Neural cell (in vitro differentiated cells): ENCODE results near the gene OPRL1. TPM values are rescaled to one million over a fixed set of nuclear protein-coding genes. Genes with fewer than 3 reads are reported as not detected.
A peak's percentile ranks its signal among the peaks of the same experiment; 100 is the strongest.

ENCODE experiments used
- H2AFZ ChIP-seq: fragments of 200-600, 300-800 bp; sonication (generic), shearing (Covaris generic); 2 replicates; pipeline ENCODE4 v1.6.0; 2014; ENCODE audit warnings: low read depth, mild to moderate bottlenecking, antibody characterized with exemption, low read length, moderate library complexity
- H3F3A ChIP-seq: fragments of 200-600 bp; shearing (Covaris generic); 2 replicates; pipeline ENCODE4 v1.6.1; 2016; ENCODE audit warnings: mild to moderate bottlenecking, moderate library complexity, mixed read lengths, antibody characterized with exemption, low read length; ENCODE audit not compliant: insufficient read depth, poor library complexity, severe bottlenecking
- H3K27ac ChIP-seq: fragments of 200-600, 300-800 bp; sonication (generic), shearing (Covaris generic); 2 replicates; pipeline ENCODE4 v1.5.1; 2014; ENCODE audit warnings: mild to moderate bottlenecking, low read length, moderate library complexity
- H3K27me3 ChIP-seq: fragments of 300-800, 200-600 bp; sonication (generic), shearing (Covaris generic); 2 replicates; pipeline ENCODE4 v1.6.0; 2014; ENCODE audit warnings: mild to moderate bottlenecking, low read depth, low read length, moderate library complexity; ENCODE audit not compliant: insufficient read depth
- H3K36me3 ChIP-seq: fragments of 300-800, 200-600 bp; sonication (generic), shearing (Covaris generic); 2 replicates; pipeline ENCODE4 v1.5.1; 2014; ENCODE audit warnings: mild to moderate bottlenecking, antibody characterized with exemption, low read length, moderate library complexity; ENCODE audit not compliant: insufficient read depth
- H3K4me2 ChIP-seq: fragments of 300-800, 200-600 bp; sonication (generic), shearing (Covaris generic); 2 replicates; pipeline ENCODE4 v1.6.0; 2014; ENCODE audit warnings: mild to moderate bottlenecking, low read length
- H3K4me3 ChIP-seq: fragments of 300-800, 200-600 bp; sonication (generic), shearing (Covaris generic); 2 replicates; pipeline ENCODE4 v1.5.1; 2014; ENCODE audit warnings: mild to moderate bottlenecking, low read length, moderate library complexity
- H3K79me2 ChIP-seq: fragments of 200-600 bp; shearing (Covaris generic); replicated peaks from 2 replicates; pipeline ENCODE4 v1.6.0; 2014; ENCODE audit warnings: mild to moderate bottlenecking, low read length, moderate library complexity; ENCODE audit not compliant: insufficient read depth
- H3K9ac ChIP-seq: fragments of 300-800, 200-600 bp; sonication (generic), shearing (Covaris generic); 2 replicates; pipeline ENCODE4 v1.6.1; 2016; ENCODE audit warnings: mild to moderate bottlenecking, low read length, mixed read lengths
- H3K9me2 ChIP-seq: fragments of 200-600 bp; shearing (Covaris generic); 2 replicates; pipeline ENCODE4 v1.6.1; 2016; ENCODE audit warnings: mild to moderate bottlenecking, low read length, mixed read lengths; ENCODE audit not compliant: insufficient read depth
- H3K9me3 ChIP-seq: fragments of 200-600, 300-800 bp; sonication (generic), shearing (Covaris generic); 2 replicates; pipeline ENCODE4 v1.6.1; 2016; ENCODE audit warnings: mild to moderate bottlenecking, mixed run types, low read length, moderate library complexity, mixed read lengths
- H4K20me1 ChIP-seq: fragments of 200-600 bp; shearing (Covaris generic); 2 replicates; pipeline ENCODE4 v1.6.1; 2016; ENCODE audit warnings: mild to moderate bottlenecking, mixed run types; ENCODE audit not compliant: insufficient read depth
- EP300 ChIP-seq: fragments of 450-650 bp; conservative IDR thresholded peaks from 2 replicates; pipeline ENCODE4 v1.6.1; 2014; ENCODE audit warnings: antibody characterized with exemption, mild to moderate bottlenecking, moderate library complexity; ENCODE audit not compliant: poor library complexity, severe bottlenecking
- EZH2 ChIP-seq: fragments of 200-600, 300-800 bp; shearing (Covaris generic), sonication (generic); IDR thresholded peaks from 2 replicates; pipeline ENCODE4 v1.6.1; 2014; ENCODE audit warnings: antibody characterized with exemption, low read length, borderline replicate concordance, mild to moderate bottlenecking; ENCODE audit not compliant: insufficient read depth, poor library complexity, severe bottlenecking
- MXI1 ChIP-seq: fragments of 450-650 bp; conservative IDR thresholded peaks from 2 replicates; pipeline ENCODE4 v1.6.1; 2014; ENCODE audit warnings: antibody characterized with exemption, mild to moderate bottlenecking; ENCODE audit not compliant: poor library complexity, severe bottlenecking
- POLR2AphosphoS5 ChIP-seq: IDR thresholded peaks from 2 replicates; pipeline ENCODE4 v1.6.1; 2012
- RAD21 ChIP-seq: fragments of 450-650 bp; conservative IDR thresholded peaks from 2 replicates; pipeline ENCODE4 v1.6.1; 2014; ENCODE audit warnings: antibody characterized with exemption, mild to moderate bottlenecking, moderate library complexity
- SMC3 ChIP-seq: fragments of 450-650 bp; conservative IDR thresholded peaks from 2 replicates; pipeline ENCODE4 v1.6.1; 2014; ENCODE audit warnings: antibody characterized with exemption, mild to moderate bottlenecking, moderate library complexity; ENCODE audit not compliant: poor library complexity
- TAF1 ChIP-seq: IDR thresholded peaks from 2 replicates; pipeline ENCODE4 v1.6.1; 2012; ENCODE audit warnings: low read depth
- polyA plus RNA-seq: library from polyadenylated mRNA; depleted of rRNA; stranded (reverse); fragments of >200 nt; gene quantifications from 2 replicates; pipeline ENCODE4 v1.2.3, GENCODE V29; 2014
- TF ChIP-seq, protein P1 (sequence below): fragments of 450-650 bp; IDR thresholded peaks from 2 replicates; pipeline ENCODE4 v1.5.1; 2014; ENCODE audit warnings: antibody characterized with exemption, mild to moderate bottlenecking, moderate library complexity; ENCODE audit not compliant: poor library complexity, severe bottlenecking
- TF ChIP-seq, protein P2 (sequence below): IDR thresholded peaks from 2 replicates; pipeline ENCODE4 v1.6.1; 2012; ENCODE audit warnings: borderline replicate concordance

OPRL1 gene
- polyA plus RNA-seq, 1 donor from 2014 or later, result 18.3 TPM

DNA sequence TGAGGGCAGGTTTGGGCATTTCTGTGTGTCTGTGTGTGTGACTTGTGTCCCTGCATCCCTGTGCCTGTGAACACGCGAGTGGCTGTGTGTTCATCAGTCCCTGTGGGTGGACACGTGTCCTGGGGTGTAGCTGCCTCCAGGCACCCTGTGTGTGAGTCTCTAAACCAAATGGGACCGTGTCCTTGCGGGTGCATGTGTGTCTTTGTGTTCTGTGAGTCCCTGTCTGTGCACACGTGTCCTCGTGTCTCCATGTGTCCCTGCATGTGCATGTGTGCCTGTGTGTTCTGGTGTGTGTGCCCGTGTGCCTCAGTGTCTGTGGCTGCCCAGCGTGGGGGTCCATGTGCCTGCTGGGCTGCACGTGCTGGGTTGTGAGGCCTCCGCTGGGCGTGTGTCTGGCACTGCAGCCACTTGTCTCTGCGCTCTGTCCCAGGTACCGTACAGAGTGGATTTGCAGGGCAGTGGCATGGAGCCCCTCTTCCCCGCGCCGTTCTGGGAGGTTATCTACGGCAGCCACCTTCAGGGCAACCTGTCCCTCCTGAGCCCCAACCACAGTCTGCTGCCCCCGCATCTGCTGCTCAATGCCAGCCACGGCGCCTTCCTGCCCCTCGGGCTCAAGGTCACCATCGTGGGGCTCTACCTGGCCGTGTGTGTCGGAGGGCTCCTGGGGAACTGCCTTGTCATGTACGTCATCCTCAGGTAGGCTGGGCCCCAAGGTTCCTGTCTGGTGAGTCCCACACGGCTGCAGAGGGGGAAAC is 12.6 kb downstream of the OPRL1 start:
- no peaks in the 10 kb centered on the region for H3K9me2 ChIP-seq
- no peaks in the 10 kb centered on the region for H3K9me3 ChIP-seq
- H3K9ac ChIP-seq, result peak overlapping the region; percentile 79
- TF ChIP-seq, protein P1, sequence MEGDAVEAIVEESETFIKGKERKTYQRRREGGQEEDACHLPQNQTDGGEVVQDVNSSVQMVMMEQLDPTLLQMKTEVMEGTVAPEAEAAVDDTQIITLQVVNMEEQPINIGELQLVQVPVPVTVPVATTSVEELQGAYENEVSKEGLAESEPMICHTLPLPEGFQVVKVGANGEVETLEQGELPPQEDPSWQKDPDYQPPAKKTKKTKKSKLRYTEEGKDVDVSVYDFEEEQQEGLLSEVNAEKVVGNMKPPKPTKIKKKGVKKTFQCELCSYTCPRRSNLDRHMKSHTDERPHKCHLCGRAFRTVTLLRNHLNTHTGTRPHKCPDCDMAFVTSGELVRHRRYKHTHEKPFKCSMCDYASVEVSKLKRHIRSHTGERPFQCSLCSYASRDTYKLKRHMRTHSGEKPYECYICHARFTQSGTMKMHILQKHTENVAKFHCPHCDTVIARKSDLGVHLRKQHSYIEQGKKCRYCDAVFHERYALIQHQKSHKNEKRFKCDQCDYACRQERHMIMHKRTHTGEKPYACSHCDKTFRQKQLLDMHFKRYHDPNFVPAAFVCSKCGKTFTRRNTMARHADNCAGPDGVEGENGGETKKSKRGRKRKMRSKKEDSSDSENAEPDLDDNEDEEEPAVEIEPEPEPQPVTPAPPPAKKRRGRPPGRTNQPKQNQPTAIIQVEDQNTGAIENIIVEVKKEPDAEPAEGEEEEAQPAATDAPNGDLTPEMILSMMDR, result no peak
- peak; percentile 76 for TF ChIP-seq MXI1
- H3K36me3 ChIP-seq, result no peaks in the 10 kb centered on the region
- peak overlapping the region; percentile 91 for H3K27ac ChIP-seq
- no peak overlapping the region for H2AFZ ChIP-seq
- H3K27me3 ChIP-seq, result no peaks in the 10 kb centered on the region
- no peaks in the 10 kb centered on the region for H3F3A ChIP-seq
- H3K79me2 ChIP-seq, result peaks cover 6% of the 10 kb centered on the region
- no peaks in the 10 kb centered on the region for H4K20me1 ChIP-seq
- H3K4me3 ChIP-seq, result peak overlapping the region; percentile 73
- H3K4me2 ChIP-seq, result peak overlapping the region; percentile 93

DNA sequence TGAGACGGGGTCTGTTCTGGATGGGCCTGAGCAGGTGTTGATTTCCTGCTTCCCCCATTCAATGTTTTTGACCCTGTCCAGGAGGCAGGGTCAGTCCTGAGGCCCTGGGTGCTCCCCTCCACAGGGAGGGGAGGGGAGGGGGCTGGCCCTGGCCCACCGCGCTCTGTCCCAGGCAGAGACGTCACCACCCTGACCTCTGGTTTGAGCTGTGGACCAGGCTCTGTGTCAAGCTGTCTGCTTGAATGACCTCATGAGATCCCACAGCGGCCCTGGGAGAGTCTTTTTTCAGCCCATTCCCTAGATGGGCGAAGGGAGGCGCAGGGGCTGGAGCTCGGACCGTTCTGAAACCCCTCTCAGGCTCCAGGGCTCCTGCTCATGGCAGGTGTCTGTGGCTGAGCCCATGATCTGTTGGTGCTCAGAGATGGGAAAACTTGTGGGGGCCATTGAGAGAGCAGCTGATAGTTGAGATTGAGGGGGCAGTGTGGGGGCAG is 13.2 kb downstream of the OPRL1 start:
- Histone ChIP-seq H3K27me3 (no peaks in the 10 kb centered on the region), H3K4me2 (peak overlapping the region; percentile 93), H3K9me3 (no peaks in the 10 kb centered on the region), H2AFZ (no peak overlapping the region), H3K9ac (peak overlapping the region; percentile 79), H3K36me3 (no peaks in the 10 kb centered on the region), H4K20me1 (no peaks in the 10 kb centered on the region), H3F3A (no peaks in the 10 kb centered on the region), H3K27ac (peak overlapping the region; percentile 91), H3K9me2 (no peaks in the 10 kb centered on the region), H3K79me2 (peaks cover 6% of the 10 kb centered on the region), H3K4me3 (peak overlapping the region; percentile 73)
- TF ChIP-seq EP300, result no peak
- TF ChIP-seq, protein P2, sequence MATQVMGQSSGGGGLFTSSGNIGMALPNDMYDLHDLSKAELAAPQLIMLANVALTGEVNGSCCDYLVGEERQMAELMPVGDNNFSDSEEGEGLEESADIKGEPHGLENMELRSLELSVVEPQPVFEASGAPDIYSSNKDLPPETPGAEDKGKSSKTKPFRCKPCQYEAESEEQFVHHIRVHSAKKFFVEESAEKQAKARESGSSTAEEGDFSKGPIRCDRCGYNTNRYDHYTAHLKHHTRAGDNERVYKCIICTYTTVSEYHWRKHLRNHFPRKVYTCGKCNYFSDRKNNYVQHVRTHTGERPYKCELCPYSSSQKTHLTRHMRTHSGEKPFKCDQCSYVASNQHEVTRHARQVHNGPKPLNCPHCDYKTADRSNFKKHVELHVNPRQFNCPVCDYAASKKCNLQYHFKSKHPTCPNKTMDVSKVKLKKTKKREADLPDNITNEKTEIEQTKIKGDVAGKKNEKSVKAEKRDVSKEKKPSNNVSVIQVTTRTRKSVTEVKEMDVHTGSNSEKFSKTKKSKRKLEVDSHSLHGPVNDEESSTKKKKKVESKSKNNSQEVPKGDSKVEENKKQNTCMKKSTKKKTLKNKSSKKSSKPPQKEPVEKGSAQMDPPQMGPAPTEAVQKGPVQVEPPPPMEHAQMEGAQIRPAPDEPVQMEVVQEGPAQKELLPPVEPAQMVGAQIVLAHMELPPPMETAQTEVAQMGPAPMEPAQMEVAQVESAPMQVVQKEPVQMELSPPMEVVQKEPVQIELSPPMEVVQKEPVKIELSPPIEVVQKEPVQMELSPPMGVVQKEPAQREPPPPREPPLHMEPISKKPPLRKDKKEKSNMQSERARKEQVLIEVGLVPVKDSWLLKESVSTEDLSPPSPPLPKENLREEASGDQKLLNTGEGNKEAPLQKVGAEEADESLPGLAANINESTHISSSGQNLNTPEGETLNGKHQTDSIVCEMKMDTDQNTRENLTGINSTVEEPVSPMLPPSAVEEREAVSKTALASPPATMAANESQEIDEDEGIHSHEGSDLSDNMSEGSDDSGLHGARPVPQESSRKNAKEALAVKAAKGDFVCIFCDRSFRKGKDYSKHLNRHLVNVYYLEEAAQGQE, result no peak
- TF ChIP-seq MXI1, result no peak
- TF ChIP-seq SMC3, result no peak
- TF ChIP-seq RAD21, result no peak
- TF ChIP-seq, protein P1, result no peak
- TF ChIP-seq EZH2, result no peak
- TF ChIP-seq POLR2AphosphoS5, result no peak
- TF ChIP-seq TAF1, result no peak
